Neural crest cell (in vitro differentiated cells): ENCODE measurements around the gene CAMK4. TPM values are rescaled to one million over a fixed set of nuclear protein-coding genes. Genes with fewer than 3 reads are reported as not detected.

Experiments
- DNase-seq: peaks from one replicate; pipeline ENCODE4 v3.0.0; 2021; ENCODE audit warnings: low read depth, mixed read lengths, low spot score
- H3K27ac Mint-ChIP-seq: one replicate; pipeline ENCODE4 v1.8.0; 2021; ENCODE audit warnings: mild to moderate bottlenecking, mixed read lengths; ENCODE audit not compliant: unreplicated experiment
- H3K27me3 Mint-ChIP-seq: 2 replicates; pipeline ENCODE4 v1.8.0; 2021; ENCODE audit warnings: low read depth, mild to moderate bottlenecking, mixed read lengths
- H3K36me3 Mint-ChIP-seq: 2 replicates; pipeline ENCODE4 v1.8.0; 2021; ENCODE audit warnings: low read depth, mild to moderate bottlenecking, mixed read lengths
- H3K4me1 Mint-ChIP-seq: 2 replicates; pipeline ENCODE4 v1.8.0; 2021; ENCODE audit warnings: mixed read lengths
- H3K4me3 Mint-ChIP-seq: one replicate; pipeline ENCODE4 v1.8.0; 2021; ENCODE audit warnings: mild to moderate bottlenecking, mixed read lengths
- H3K9me3 Mint-ChIP-seq: 2 replicates; pipeline ENCODE4 v1.8.0; 2021; ENCODE audit warnings: mixed read lengths
- CTCF ChIP-seq: fragments of 200-600 bp; sonication (generic); conservative IDR thresholded peaks from 2 replicates; pipeline ENCODE4 v1.5.0; 2021; ENCODE audit warnings: antibody characterized with exemption, mild to moderate bottlenecking
- total RNA-seq: library from RNA; stranded (reverse); gene quantifications from 2 replicates; pipeline ENCODE4 v1.2.1, GENCODE V29; 2021

The CAMK4 gene
- total RNA-seq, 1 donor from 2014 or later = 9.4 TPM

- Mint-ChIP-seq H3K36me3 (no peaks in the 10 kb centered on the region), H3K4me3 (no peak overlapping the region), H3K27ac (no peak overlapping the region), H3K9me3 (no peaks in the 10 kb centered on the region), H3K27me3 (no peaks in the 10 kb centered on the region), H3K4me1 (no peaks in the 10 kb centered on the region)
- peak; percentile 83 for TF ChIP-seq CTCF
- DNase-seq = peak; percentile 66
These were observed 54.8 kb downstream of the CAMK4 start for GRCh38 chr5:111278858-111279504.

- no peak for TF ChIP-seq CTCF
- no peak overlapping the region for H3K27ac Mint-ChIP-seq
These were observed 56.2 kb downstream of the CAMK4 start for GRCh38 chr5:111280282-111280951.

GRCh38 chr5:111282798-111283197, 58.6 kb downstream of the CAMK4 start:
- Mint-ChIP-seq H3K9me3 (no peaks in the 10 kb centered on the region), H3K36me3 (no peaks in the 10 kb centered on the region), H3K4me1 (no peaks in the 10 kb centered on the region), H3K4me3 (no peak overlapping the region), H3K27me3 (no peaks in the 10 kb centered on the region), H3K27ac (no peak overlapping the region)
- TF ChIP-seq CTCF = no peak
- no peak for DNase-seq

More at GRCh38 chr5:111280282-111280951, 56.2 kb downstream of the CAMK4 start:
- no peaks in the 10 kb centered on the region for H3K4me1 Mint-ChIP-seq
- H3K4me3 Mint-ChIP-seq = no peak overlapping the region
- DNase-seq = no peak
- H3K9me3 Mint-ChIP-seq = no peaks in the 10 kb centered on the region
- no peaks in the 10 kb centered on the region for H3K27me3 Mint-ChIP-seq
- no peaks in the 10 kb centered on the region for H3K36me3 Mint-ChIP-seq

GRCh38 chr5:111284825-111285224, 60.6 kb downstream of the CAMK4 start:
- no peak for TF ChIP-seq CTCF
- DNase-seq = no peak
- H3K4me1 Mint-ChIP-seq = no peaks in the 10 kb centered on the region
- H3K9me3 Mint-ChIP-seq = no peaks in the 10 kb centered on the region
- H3K4me3 Mint-ChIP-seq = no peak overlapping the region
- no peaks in the 10 kb centered on the region for H3K27me3 Mint-ChIP-seq
- no peaks in the 10 kb centered on the region for H3K36me3 Mint-ChIP-seq
- no peak overlapping the region for H3K27ac Mint-ChIP-seq

GRCh38 chr5:111294551-111294950, 70.4 kb downstream of the CAMK4 start:
- no peaks in the 10 kb centered on the region for H3K36me3 Mint-ChIP-seq

More at GRCh38 chr5:111294551-111294950, 70.4 kb downstream of the CAMK4 start:
- H3K27ac Mint-ChIP-seq = no peak overlapping the region
- no peaks in the 10 kb centered on the region for H3K27me3 Mint-ChIP-seq
- H3K9me3 Mint-ChIP-seq = peaks cover 5% of the 10 kb centered on the region
- H3K4me1 Mint-ChIP-seq = no peaks in the 10 kb centered on the region
- H3K4me3 Mint-ChIP-seq = no peak overlapping the region
- no peak for TF ChIP-seq CTCF
- no peak for DNase-seq
